WTC11 (cell line): ENCODE measurements around the gene ANKDD1B. TPM values are rescaled to one million over a fixed set of nuclear protein-coding genes. Genes with fewer than 3 reads are reported as not detected.

ENCODE experiments used
- ATAC-seq: fragments of 200-7000 bp; cut with Tn5 transposase; 2 replicates; pipeline ENCODE4 v1.10.0; 2021; ENCODE audit warnings: mild to moderate bottlenecking, moderate library complexity
- CTCF ChIA-PET: fragments of 300-600 bp; sonication (Branson Sonifier 250); formaldehyde crosslinking; loops from one replicate; lab custom pipeline; 2021; ENCODE audit warnings: antibody characterized with exemption; lab: Charles Lee
- POLR2A ChIA-PET: fragments of 350-600 bp; sonication (Branson Sonifier 250); formaldehyde crosslinking; loops from one replicate; lab custom pipeline; 2021; ENCODE audit warnings: antibody characterized with exemption; lab: Charles Lee
- DNase-seq: peaks from one replicate; pipeline ENCODE4 v3.0.0; 2021; ENCODE audit warnings: low spot score
- H3K27ac Mint-ChIP-seq: 2 replicates; pipeline ENCODE4 v1.8.0; 2021; ENCODE audit warnings: mixed read lengths
- H3K27me3 Mint-ChIP-seq: 2 replicates; pipeline ENCODE4 v1.8.0; 2021; ENCODE audit warnings: low read depth, mild to moderate bottlenecking, moderate library complexity, mixed read lengths
- H3K36me3 Mint-ChIP-seq: 2 replicates; pipeline ENCODE4 v1.8.0; 2021; ENCODE audit warnings: mixed read lengths
- H3K4me1 Mint-ChIP-seq: 2 replicates; pipeline ENCODE4 v1.8.0; 2022; ENCODE audit warnings: mixed read lengths
- H3K4me3 Mint-ChIP-seq: 2 replicates; pipeline ENCODE4 v1.8.0; 2021; ENCODE audit warnings: mild to moderate bottlenecking, moderate library complexity, mixed read lengths
- H3K9me3 Mint-ChIP-seq: 2 replicates; pipeline ENCODE4 v1.8.0; 2021; ENCODE audit warnings: mixed read lengths
- ATF1 ChIP-seq: sonication (generic); formaldehyde crosslinking; IDR thresholded peaks from 2 replicates; pipeline ENCODE4 v1.8.1; 2023; ENCODE audit warnings: mild to moderate bottlenecking, moderate library complexity, missing genetic modification reagents
- ELF4 ChIP-seq: sonication (generic); formaldehyde crosslinking; IDR thresholded peaks from 2 replicates; pipeline ENCODE4 v1.8.1; 2022; ENCODE audit warnings: low read depth, mild to moderate bottlenecking, moderate library complexity, missing genetic modification reagents
- FOXJ3 ChIP-seq: sonication (generic); formaldehyde crosslinking; IDR thresholded peaks from 2 replicates; pipeline ENCODE4 v1.9.0; 2021; ENCODE audit warnings: missing genetic modification reagents, mild to moderate bottlenecking, borderline replicate concordance
- GABPB1 ChIP-seq: sonication (generic); formaldehyde crosslinking; IDR thresholded peaks from 2 replicates; pipeline ENCODE4 v1.8.1; 2023; ENCODE audit warnings: mild to moderate bottlenecking, missing genetic modification reagents
- HMGA2 ChIP-seq: fragments of 250-450 bp; sonication (Bioruptor Pico); IDR thresholded peaks from 2 replicates; pipeline ENCODE4 v1.4.0; 2021; ENCODE audit warnings: mild to moderate bottlenecking, moderate library complexity
- IRF2 ChIP-seq: sonication (generic); formaldehyde crosslinking; IDR thresholded peaks from 2 replicates; pipeline ENCODE4 v1.8.0; 2022; ENCODE audit warnings: low read depth, missing genetic modification reagents, borderline replicate concordance
- NFYB ChIP-seq: sonication (generic); formaldehyde crosslinking; conservative IDR thresholded peaks from 2 replicates; pipeline ENCODE4 v1.8.0; 2022; ENCODE audit warnings: low read depth, missing genetic modification reagents
- SMAD4 ChIP-seq: sonication (generic); formaldehyde crosslinking; IDR thresholded peaks from 2 replicates; pipeline ENCODE4 v1.8.0; 2022; ENCODE audit warnings: mild to moderate bottlenecking, missing genetic modification reagents
- ZNF232 ChIP-seq: sonication (generic); formaldehyde crosslinking; IDR thresholded peaks from 2 replicates; pipeline ENCODE4 v1.8.0; 2022; ENCODE audit warnings: mild to moderate bottlenecking, missing genetic modification reagents
- ZNF317 ChIP-seq: sonication (generic); formaldehyde crosslinking; IDR thresholded peaks from 2 replicates; pipeline ENCODE4 v1.8.1; 2023; ENCODE audit warnings: low read depth, mild to moderate bottlenecking, moderate library complexity, missing genetic modification reagents, borderline replicate concordance
- total RNA-seq: library from RNA; stranded (reverse); gene quantifications from 3 replicates; pipeline ENCODE4 v1.2.3, GENCODE V29; 2021
- TF ChIP-seq, protein P1 (sequence below): sonication (generic); formaldehyde crosslinking; IDR thresholded peaks from 2 replicates; pipeline ENCODE4 v1.8.1; 2022; ENCODE audit warnings: low read depth, missing genetic modification reagents, borderline replicate concordance
- TF ChIP-seq, protein P2 (sequence below): fragments of 250-450 bp; sonication (Bioruptor Pico); IDR thresholded peaks from 2 replicates; pipeline ENCODE4 v1.9.0; 2021; ENCODE audit warnings: mild to moderate bottlenecking
- TF ChIP-seq, protein P3 (sequence below): sonication (generic); formaldehyde crosslinking; IDR thresholded peaks from 2 replicates; pipeline ENCODE4 v1.8.1; 2022; ENCODE audit warnings: mild to moderate bottlenecking, missing genetic modification reagents, moderate library complexity, borderline replicate concordance
- TF ChIP-seq, protein P4 (sequence below): sonication (generic); formaldehyde crosslinking; conservative IDR thresholded peaks from 2 replicates; pipeline ENCODE4 v1.8.1; 2022; ENCODE audit warnings: mild to moderate bottlenecking, missing genetic modification reagents
- TF ChIP-seq, protein P5 (sequence below): sonication (generic); formaldehyde crosslinking; IDR thresholded peaks from 2 replicates; pipeline ENCODE4 v1.8.1; 2023; ENCODE audit warnings: mild to moderate bottlenecking, missing genetic modification reagents, borderline replicate concordance
- TF ChIP-seq, protein P6 (sequence below): sonication (generic); formaldehyde crosslinking; IDR thresholded peaks from 2 replicates; pipeline ENCODE4 v1.8.1; 2022; ENCODE audit warnings: missing genetic modification reagents, borderline replicate concordance
- TF ChIP-seq, protein P7 (sequence below): fragments of 250-450 bp; sonication (Bioruptor Pico); conservative IDR thresholded peaks from 2 replicates; pipeline ENCODE4 v1.9.0; 2021; ENCODE audit warnings: mild to moderate bottlenecking

ANKDD1B gene
- total RNA-seq, 1 experiment from 2014 or later = 0.28 TPM

DNA sequence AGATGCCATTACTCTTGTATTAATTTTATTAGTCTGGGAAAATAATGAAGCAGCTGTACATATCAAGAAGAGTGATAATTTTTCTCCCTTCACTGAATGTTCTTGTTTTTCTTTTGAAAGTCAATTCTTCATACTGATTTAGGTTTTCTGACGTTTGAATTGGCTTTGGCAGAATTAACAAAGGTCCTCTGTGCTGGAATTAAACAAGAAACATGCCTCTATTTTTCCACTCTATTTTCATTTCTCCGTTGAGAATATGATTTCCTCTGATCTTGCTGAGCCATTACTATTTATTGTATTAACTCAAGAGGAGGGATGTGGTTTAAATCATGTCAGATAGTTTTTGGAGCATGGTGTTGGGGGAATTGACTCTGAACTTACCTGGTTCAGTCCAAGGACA, 42.3 kb downstream of the ANKDD1B start (continued):
- TF ChIP-seq, protein P1, sequence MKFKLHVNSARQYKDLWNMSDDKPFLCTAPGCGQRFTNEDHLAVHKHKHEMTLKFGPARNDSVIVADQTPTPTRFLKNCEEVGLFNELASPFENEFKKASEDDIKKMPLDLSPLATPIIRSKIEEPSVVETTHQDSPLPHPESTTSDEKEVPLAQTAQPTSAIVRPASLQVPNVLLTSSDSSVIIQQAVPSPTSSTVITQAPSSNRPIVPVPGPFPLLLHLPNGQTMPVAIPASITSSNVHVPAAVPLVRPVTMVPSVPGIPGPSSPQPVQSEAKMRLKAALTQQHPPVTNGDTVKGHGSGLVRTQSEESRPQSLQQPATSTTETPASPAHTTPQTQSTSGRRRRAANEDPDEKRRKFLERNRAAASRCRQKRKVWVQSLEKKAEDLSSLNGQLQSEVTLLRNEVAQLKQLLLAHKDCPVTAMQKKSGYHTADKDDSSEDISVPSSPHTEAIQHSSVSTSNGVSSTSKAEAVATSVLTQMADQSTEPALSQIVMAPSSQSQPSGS (CRISPR knock-in tag) = no peak
- TF ChIP-seq NFYB (no peak), HMGA2 (CRISPR knock-in tag) (no peak), IRF2 (CRISPR knock-in tag) (no peak), ATF1 (CRISPR knock-in tag) (no peak)
- TF ChIP-seq, protein P2, sequence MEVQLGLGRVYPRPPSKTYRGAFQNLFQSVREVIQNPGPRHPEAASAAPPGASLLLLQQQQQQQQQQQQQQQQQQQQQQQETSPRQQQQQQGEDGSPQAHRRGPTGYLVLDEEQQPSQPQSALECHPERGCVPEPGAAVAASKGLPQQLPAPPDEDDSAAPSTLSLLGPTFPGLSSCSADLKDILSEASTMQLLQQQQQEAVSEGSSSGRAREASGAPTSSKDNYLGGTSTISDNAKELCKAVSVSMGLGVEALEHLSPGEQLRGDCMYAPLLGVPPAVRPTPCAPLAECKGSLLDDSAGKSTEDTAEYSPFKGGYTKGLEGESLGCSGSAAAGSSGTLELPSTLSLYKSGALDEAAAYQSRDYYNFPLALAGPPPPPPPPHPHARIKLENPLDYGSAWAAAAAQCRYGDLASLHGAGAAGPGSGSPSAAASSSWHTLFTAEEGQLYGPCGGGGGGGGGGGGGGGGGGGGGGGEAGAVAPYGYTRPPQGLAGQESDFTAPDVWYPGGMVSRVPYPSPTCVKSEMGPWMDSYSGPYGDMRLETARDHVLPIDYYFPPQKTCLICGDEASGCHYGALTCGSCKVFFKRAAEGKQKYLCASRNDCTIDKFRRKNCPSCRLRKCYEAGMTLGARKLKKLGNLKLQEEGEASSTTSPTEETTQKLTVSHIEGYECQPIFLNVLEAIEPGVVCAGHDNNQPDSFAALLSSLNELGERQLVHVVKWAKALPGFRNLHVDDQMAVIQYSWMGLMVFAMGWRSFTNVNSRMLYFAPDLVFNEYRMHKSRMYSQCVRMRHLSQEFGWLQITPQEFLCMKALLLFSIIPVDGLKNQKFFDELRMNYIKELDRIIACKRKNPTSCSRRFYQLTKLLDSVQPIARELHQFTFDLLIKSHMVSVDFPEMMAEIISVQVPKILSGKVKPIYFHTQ (CRISPR knock-in tag) = no peak
- TF ChIP-seq, all 79 proteins: peak for 0

DNA sequence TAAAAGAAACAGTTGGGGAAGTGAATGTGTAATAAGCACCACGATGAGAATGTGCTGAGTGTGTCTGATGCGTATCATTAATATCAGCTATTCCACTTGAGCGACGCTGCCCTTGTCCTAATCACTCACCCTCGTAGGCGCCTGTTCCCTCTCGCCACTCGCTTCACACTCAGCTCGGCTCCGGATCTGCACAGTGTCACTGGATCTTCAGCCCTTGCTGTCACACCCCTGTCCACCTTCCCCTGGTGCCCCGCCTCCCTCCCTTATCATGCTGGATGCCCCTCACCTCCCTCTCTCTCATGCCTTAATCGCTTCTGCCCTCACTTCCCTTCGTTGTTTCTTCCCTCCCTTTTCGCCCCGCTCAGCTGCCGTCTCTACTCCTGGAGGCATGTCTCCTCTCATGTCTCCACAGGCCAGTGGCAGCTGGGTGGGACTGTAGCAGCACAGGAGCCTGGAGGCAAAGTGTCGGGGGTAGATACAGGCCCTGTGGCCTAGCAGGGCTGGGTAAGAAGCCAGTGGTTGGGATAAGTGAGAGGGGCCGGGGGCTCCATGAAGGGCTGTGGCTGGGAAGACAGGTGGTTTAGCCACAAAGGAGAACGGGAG, 43.5 kb downstream of the ANKDD1B start:
- ChIA-PET POLR2A (no interaction called here), CTCF (no interaction called here)
- H3K4me3 Mint-ChIP-seq = no peak overlapping the region

More for the DNA sequence above, 43.5 kb downstream of the ANKDD1B start:
- no peak for DNase-seq
- Mint-ChIP-seq H3K4me1 (peaks cover 23% of the 10 kb centered on the region), H3K27ac (no peak overlapping the region)
- no peak for TF ChIP-seq GABPB1 (CRISPR knock-in tag)
- TF ChIP-seq, protein P3, sequence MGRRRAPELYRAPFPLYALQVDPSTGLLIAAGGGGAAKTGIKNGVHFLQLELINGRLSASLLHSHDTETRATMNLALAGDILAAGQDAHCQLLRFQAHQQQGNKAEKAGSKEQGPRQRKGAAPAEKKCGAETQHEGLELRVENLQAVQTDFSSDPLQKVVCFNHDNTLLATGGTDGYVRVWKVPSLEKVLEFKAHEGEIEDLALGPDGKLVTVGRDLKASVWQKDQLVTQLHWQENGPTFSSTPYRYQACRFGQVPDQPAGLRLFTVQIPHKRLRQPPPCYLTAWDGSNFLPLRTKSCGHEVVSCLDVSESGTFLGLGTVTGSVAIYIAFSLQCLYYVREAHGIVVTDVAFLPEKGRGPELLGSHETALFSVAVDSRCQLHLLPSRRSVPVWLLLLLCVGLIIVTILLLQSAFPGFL (CRISPR knock-in tag) = no peak
- TF ChIP-seq FOXJ3 (CRISPR knock-in tag) = no peak
- TF ChIP-seq ZNF317 = no peak
- TF ChIP-seq, protein P4, sequence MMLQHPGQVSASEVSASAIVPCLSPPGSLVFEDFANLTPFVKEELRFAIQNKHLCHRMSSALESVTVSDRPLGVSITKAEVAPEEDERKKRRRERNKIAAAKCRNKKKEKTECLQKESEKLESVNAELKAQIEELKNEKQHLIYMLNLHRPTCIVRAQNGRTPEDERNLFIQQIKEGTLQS = no peak
- TF ChIP-seq, protein P5, sequence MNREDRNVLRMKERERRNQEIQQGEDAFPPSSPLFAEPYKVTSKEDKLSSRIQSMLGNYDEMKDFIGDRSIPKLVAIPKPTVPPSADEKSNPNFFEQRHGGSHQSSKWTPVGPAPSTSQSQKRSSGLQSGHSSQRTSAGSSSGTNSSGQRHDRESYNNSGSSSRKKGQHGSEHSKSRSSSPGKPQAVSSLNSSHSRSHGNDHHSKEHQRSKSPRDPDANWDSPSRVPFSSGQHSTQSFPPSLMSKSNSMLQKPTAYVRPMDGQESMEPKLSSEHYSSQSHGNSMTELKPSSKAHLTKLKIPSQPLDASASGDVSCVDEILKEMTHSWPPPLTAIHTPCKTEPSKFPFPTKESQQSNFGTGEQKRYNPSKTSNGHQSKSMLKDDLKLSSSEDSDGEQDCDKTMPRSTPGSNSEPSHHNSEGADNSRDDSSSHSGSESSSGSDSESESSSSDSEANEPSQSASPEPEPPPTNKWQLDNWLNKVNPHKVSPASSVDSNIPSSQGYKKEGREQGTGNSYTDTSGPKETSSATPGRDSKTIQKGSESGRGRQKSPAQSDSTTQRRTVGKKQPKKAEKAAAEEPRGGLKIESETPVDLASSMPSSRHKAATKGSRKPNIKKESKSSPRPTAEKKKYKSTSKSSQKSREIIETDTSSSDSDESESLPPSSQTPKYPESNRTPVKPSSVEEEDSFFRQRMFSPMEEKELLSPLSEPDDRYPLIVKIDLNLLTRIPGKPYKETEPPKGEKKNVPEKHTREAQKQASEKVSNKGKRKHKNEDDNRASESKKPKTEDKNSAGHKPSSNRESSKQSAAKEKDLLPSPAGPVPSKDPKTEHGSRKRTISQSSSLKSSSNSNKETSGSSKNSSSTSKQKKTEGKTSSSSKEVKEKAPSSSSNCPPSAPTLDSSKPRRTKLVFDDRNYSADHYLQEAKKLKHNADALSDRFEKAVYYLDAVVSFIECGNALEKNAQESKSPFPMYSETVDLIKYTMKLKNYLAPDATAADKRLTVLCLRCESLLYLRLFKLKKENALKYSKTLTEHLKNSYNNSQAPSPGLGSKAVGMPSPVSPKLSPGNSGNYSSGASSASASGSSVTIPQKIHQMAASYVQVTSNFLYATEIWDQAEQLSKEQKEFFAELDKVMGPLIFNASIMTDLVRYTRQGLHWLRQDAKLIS (CRISPR knock-in tag) = no peak
- TF ChIP-seq SMAD4 (CRISPR knock-in tag) = no peak
- TF ChIP-seq, protein P6, sequence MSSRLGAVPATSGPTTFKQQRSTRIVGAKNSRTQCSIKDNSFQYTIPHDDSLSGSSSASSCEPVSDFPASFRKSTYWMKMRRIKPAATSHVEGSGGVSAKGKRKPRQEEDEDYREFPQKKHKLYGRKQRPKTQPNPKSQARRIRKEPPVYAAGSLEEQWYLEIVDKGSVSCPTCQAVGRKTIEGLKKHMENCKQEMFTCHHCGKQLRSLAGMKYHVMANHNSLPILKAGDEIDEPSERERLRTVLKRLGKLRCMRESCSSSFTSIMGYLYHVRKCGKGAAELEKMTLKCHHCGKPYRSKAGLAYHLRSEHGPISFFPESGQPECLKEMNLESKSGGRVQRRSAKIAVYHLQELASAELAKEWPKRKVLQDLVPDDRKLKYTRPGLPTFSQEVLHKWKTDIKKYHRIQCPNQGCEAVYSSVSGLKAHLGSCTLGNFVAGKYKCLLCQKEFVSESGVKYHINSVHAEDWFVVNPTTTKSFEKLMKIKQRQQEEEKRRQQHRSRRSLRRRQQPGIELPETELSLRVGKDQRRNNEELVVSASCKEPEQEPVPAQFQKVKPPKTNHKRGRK (CRISPR knock-in tag) = no peak
- TF ChIP-seq ELF4 (CRISPR knock-in tag) = no peak
- no peak for TF ChIP-seq ZNF232 (CRISPR knock-in tag)
- TF ChIP-seq, protein P7, sequence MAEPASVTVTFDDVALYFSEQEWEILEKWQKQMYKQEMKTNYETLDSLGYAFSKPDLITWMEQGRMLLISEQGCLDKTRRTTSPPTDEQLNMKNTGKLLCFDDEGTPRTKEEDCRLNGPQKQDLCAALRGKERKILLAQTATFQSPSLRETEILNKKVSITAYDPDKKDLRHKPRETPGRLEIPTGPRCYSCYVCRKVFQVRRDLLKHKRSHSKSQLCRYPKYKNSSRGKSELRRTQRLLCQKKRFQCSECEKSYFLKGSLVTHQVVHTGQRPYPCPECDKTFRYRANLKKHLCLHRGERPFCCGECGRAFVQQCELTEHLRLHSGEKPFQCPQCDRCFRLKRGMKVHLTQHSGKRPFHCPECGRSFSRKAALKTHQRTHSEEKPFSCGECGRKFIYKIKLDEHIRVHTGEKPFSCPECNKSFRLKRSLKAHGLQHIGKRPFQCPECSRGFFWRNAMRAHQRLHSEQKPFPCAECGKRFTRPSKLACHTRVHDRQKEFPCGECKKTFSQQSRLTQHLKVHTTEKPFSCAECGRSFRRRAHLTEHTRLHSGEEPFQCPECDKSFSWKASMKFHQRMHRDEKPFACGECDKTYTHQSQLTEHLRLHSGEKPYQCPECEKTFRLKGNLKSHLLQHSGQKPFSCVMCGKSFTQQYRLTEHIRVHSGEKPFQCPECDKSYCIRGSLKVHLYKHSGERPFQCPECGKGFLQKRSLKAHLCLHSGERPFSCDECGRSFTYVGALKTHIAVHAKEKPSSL (CRISPR knock-in tag) = no peak
- TF ChIP-seq, all 79 proteins: peak for 0
- Mint-ChIP-seq H3K27me3 (no peaks in the 10 kb centered on the region; the same call in 1 of the 2 replicates), H3K9me3 (no peaks in the 10 kb centered on the region), H3K36me3 (no peaks in the 10 kb centered on the region)
- ATAC-seq = no peak
